Mucosa of gallbladder (tissue), 1 donor: ENCODE results near the gene UGT2B17. TPM values are rescaled to one million over a fixed set of nuclear protein-coding genes. Genes with fewer than 3 reads are reported as not detected.
"Not testable (repeated sequence)": the region's sequence is repeated elsewhere in the genome, so short reads cannot be mapped to it uniquely, and the experiment has no call there.

ENCODE experiments used
- DNase-seq: peaks from one replicate; pipeline ENCODE4 v3.0.0-alpha.2; 2020; ENCODE audit warnings: low spot score
- total RNA-seq: library from RNA; stranded (reverse); gene quantifications from one replicate; pipeline ENCODE4 v1.2.1, GENCODE V29; 2021
- donor health status: DM: no; HTN: no; CAD: no.

The UGT2B17 gene
- 4.9 TPM for total RNA-seq

- no peak for DNase-seq
Observed at GRCh38 chr4:68576272-68577125, at the start of gene UGT2B17. UGT2B17 (minus strand) TSS chr4:68576322; CDS start chr4:68568484, 7,838 bp downstream.

- not testable (repeated sequence) for DNase-seq
Observed at GRCh38 chr4:68622731-68623130, 46.6 kb upstream of the UGT2B17 start.

GRCh38 chr4:68617003-68617698 lies 41.0 kb upstream of the UGT2B17 start:
- no peak for DNase-seq

- DNase-seq, result no peak
Observed at GRCh38 chr4:68615699-68616422, 39.7 kb upstream of the UGT2B17 start.

- no peak for DNase-seq
Observed at GRCh38 chr4:68613752-68614151, 37.6 kb upstream of the UGT2B17 start.

- no peak for DNase-seq
Observed at GRCh38 chr4:68606240-68606639, 30.1 kb upstream of the UGT2B17 start.

GRCh38 chr4:68599150-68599549 lies 23.0 kb upstream of the UGT2B17 start:
- DNase-seq, result no peak

- no peak for DNase-seq
Observed at GRCh38 chr4:68597482-68597881, 21.4 kb upstream of the UGT2B17 start.

GRCh38 chr4:68594678-68595077 lies 18.6 kb upstream of the UGT2B17 start:
- no peak for DNase-seq

- DNase-seq, result no peak
Observed at GRCh38 chr4:68593112-68593511, 17.0 kb upstream of the UGT2B17 start.

- DNase-seq, result no peak
Observed at GRCh38 chr4:68592673-68593072, 16.6 kb upstream of the UGT2B17 start.

GRCh38 chr4:68591204-68591603 lies 15.1 kb upstream of the UGT2B17 start:
- DNase-seq, result no peak

- DNase-seq, result no peak
Observed at GRCh38 chr4:68589790-68590189, 13.7 kb upstream of the UGT2B17 start.

GRCh38 chr4:68582339-68582717 lies 6.2 kb upstream of the UGT2B17 start:
- DNase-seq, result no peak

- no peak for DNase-seq
Observed at GRCh38 chr4:68581383-68582338, 5.5 kb upstream of the UGT2B17 start.

GRCh38 chr4:68577590-68577989 lies 1.5 kb upstream of the UGT2B17 start:
- DNase-seq, result no peak

- not testable (repeated sequence) for DNase-seq
Observed at GRCh38 chr4:68575636-68576035, 486 bp downstream of the UGT2B17 start.

GRCh38 chr4:68575081-68575480 lies 1.0 kb downstream of the UGT2B17 start:
- DNase-seq, result no peak

GRCh38 chr4:68572653-68573170 lies 3.4 kb downstream of the UGT2B17 start:
- DNase-seq, result no peak

- no peak for DNase-seq
Observed at GRCh38 chr4:68570122-68570507, 6.0 kb downstream of the UGT2B17 start.
